HG03064 (cell line): ENCODE measurements around the gene CCDC183.
"Not testable (repeated sequence)": the region's sequence is repeated elsewhere in the genome, so short reads cannot be mapped to it uniquely, and the experiment has no call there.

ENCODE experiments used
- ATAC-seq: cut with Tn5 transposase; IDR thresholded peaks from one replicate; pipeline ENCODE4 v1.9.1; 2021; ENCODE audit warnings: low read depth; ENCODE audit not compliant: unreplicated experiment

Gene CCDC183

GRCh38 chr9:136823136-136824046 lies 27.3 kb downstream of the CCDC183 start:
- ATAC-seq = no peak

GRCh38 chr9:136824496-136825225 lies 28.5 kb downstream of the CCDC183 start:
- ATAC-seq = no peak

- ATAC-seq = no peak
Observed at GRCh38 chr9:136825295-136826187, 29.4 kb downstream of the CCDC183 start.

GRCh38 chr9:136826188-136826541 lies 30.0 kb downstream of the CCDC183 start:
- ATAC-seq = no peak

- ATAC-seq = no peak
Observed at GRCh38 chr9:136826703-136827582, 30.8 kb downstream of the CCDC183 start.

- ATAC-seq = no peak
Observed at GRCh38 chr9:136827794-136828473, 31.8 kb downstream of the CCDC183 start.

GRCh38 chr9:136828474-136829140 lies 32.5 kb downstream of the CCDC183 start:
- ATAC-seq = no peak

GRCh38 chr9:136829412-136829811 lies 33.3 kb downstream of the CCDC183 start:
- ATAC-seq = no peak

- ATAC-seq = no peak
Observed at GRCh38 chr9:136829981-136830885, 34.1 kb downstream of the CCDC183 start.

GRCh38 chr9:136831002-136831719 lies 35.0 kb downstream of the CCDC183 start:
- no peak for ATAC-seq

GRCh38 chr9:136831720-136832104 lies 35.6 kb downstream of the CCDC183 start:
- no peak for ATAC-seq

- ATAC-seq = no peak
Observed at GRCh38 chr9:136832581-136832980, 36.4 kb downstream of the CCDC183 start.

GRCh38 chr9:136833381-136834048 lies 37.4 kb downstream of the CCDC183 start:
- not testable (repeated sequence) for ATAC-seq

GRCh38 chr9:136835162-136835931 lies 39.2 kb downstream of the CCDC183 start:
- ATAC-seq = no peak

GRCh38 chr9:136835932-136836904 lies 40.1 kb downstream of the CCDC183 start:
- ATAC-seq = no peak
